Measurements from ENCODE around the gene ZNF527.
"Not testable (repeated sequence)": the region's sequence is repeated elsewhere in the genome, so short reads cannot be mapped to it uniquely, and the experiment has no call there.

The ZNF527 gene

GRCh38 chr19:37370386-37370879 is 466 bp upstream of the ZNF527 start:
- peaks cover 26% of the 10 kb centered on the region for H3K9me3 ChIP-seq (ENCODE audit: control insufficient read depth, low read length)
- peak overlapping the region; percentile 58 for H4K8ac ChIP-seq (ENCODE audit: low read length)
- peak overlapping the region; percentile 54 for H3K4me2 ChIP-seq (ENCODE audit: low read length, poor library complexity, severe bottlenecking)
- not testable (repeated sequence) for H3K4me1 ChIP-seq (ENCODE audit: control insufficient read depth, insufficient read depth, low read depth, low read length); H3K14ac ChIP-seq (ENCODE audit: low read length in 2 of 2); H3K23ac ChIP-seq (ENCODE audit: low read length in 2 of 2); DNase-seq; H2BK12ac ChIP-seq (ENCODE audit: low read length in 2 of 2); H2BK15ac ChIP-seq (ENCODE audit: low read depth, poor library complexity, severe bottlenecking); H2BK5ac ChIP-seq (ENCODE audit: low read depth, low read length, poor library complexity, severe bottlenecking); H3K27me3 ChIP-seq (ENCODE audit: control insufficient read depth in 1 of 2, insufficient read depth in 1 of 2, low read length in 2 of 2)
- 43% methylated on average over 18 of the region's 18 CpGs for WGBS
- H4K91ac ChIP-seq (ENCODE audit: low read length), result peak overlapping the region; percentile 2
- H3K4ac ChIP-seq (ENCODE audit: low read depth in 1 of 2, low read length in 2 of 2), result peak overlapping the region; percentile 42 to 57
- peaks cover 23% of the 10 kb centered on the region for H3K79me1 ChIP-seq (replicated peaks; ENCODE audit: low read length, poor library complexity, severe bottlenecking)
- peak overlapping the region; percentile 65 for H2AFZ ChIP-seq (ENCODE audit: low read depth, low read length)
- H3K4me3 ChIP-seq (ENCODE audit: insufficient read depth in 1 of 2, low read depth in 1 of 2, low read length in 2 of 2), result peak overlapping the region; percentile 73 to 83
- H3K18ac ChIP-seq (ENCODE audit: low read depth in 1 of 2, low read length in 2 of 2), result peak overlapping the region; percentile 34 to 69
- H3K27ac ChIP-seq (ENCODE audit: low read length, poor library complexity, severe bottlenecking), result peak overlapping the region; percentile 26
- H3K9ac ChIP-seq (ENCODE audit: low read length), result peak overlapping the region; percentile 86
- peaks cover 16% of the 10 kb centered on the region in 2 experiments for H3K36me3 ChIP-seq (ENCODE audit: control insufficient read depth in 1 of 2, insufficient read depth in 2 of 2, low read depth in 1 of 2, low read length in 2 of 2)
- peak overlapping the region; percentile 19 for H2BK120ac ChIP-seq (ENCODE audit: low read depth, low read length)
- H2AK5ac ChIP-seq (ENCODE audit: low read length, severe bottlenecking), result peak overlapping the region; percentile 49

DNA sequence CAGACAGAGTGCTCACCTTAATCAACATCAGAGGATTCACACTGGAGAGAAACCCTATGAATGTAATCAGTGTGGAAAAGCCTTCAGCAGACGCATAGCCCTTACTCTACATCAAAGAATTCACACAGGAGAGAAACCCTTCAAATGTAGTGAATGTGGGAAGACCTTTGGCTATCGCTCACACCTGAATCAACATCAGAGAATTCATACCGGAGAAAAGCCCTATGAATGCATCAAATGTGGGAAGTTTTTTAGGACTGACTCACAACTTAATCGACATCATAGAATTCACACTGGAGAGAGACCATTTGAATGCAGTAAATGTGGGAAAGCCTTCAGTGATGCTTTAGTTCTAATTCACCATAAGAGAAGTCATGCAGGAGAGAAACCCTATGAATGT is 18.3 kb downstream of the ZNF527 start:
- H3K4me2 ChIP-seq (ENCODE audit: low read length, poor library complexity, severe bottlenecking), result no peak overlapping the region
- no peaks in the 10 kb centered on the region for H3K79me1 ChIP-seq (replicated peaks; ENCODE audit: low read length, poor library complexity, severe bottlenecking)
- no peaks in the 10 kb centered on the region for H3K4me1 ChIP-seq (ENCODE audit: control insufficient read depth, insufficient read depth, low read depth, low read length)
- H3K27me3 ChIP-seq (ENCODE audit: control insufficient read depth in 1 of 2, insufficient read depth in 1 of 2, low read length in 2 of 2), result no peaks in the 10 kb centered on the region
- no peak overlapping the region for H2BK12ac ChIP-seq (ENCODE audit: low read length in 2 of 2)
- H2BK120ac ChIP-seq (ENCODE audit: low read depth, low read length), result no peak overlapping the region
- no peak overlapping the region for H4K8ac ChIP-seq (ENCODE audit: low read length)
- H2AFZ ChIP-seq (ENCODE audit: low read depth, low read length), result no peak overlapping the region
- H2BK15ac ChIP-seq (ENCODE audit: low read depth, poor library complexity, severe bottlenecking), result no peak overlapping the region
- peaks cover 13 to 53% of the 10 kb centered on the region in 2 experiments for H3K36me3 ChIP-seq (ENCODE audit: control insufficient read depth in 1 of 2, insufficient read depth in 2 of 2, low read depth in 1 of 2, low read length in 2 of 2)
- no peak overlapping the region for H2AK5ac ChIP-seq (ENCODE audit: low read length, severe bottlenecking)
- H3K23ac ChIP-seq (ENCODE audit: low read length in 2 of 2), result no peak overlapping the region
- H3K4me3 ChIP-seq (ENCODE audit: insufficient read depth in 1 of 2, low read depth in 1 of 2, low read length in 2 of 2), result peak overlapping the region in 1 of 2 experiments; percentile 57
- H4K91ac ChIP-seq (ENCODE audit: low read length), result no peak overlapping the region
- DNase-seq, result no peak
- no CpG with 5 or more reads among the region's 4 CpGs for WGBS
- H3K9me3 ChIP-seq (ENCODE audit: control insufficient read depth, low read length), result peaks cover 97% of the 10 kb centered on the region
- H2BK5ac ChIP-seq (ENCODE audit: low read depth, low read length, poor library complexity, severe bottlenecking), result no peak overlapping the region
- H3K4ac ChIP-seq (ENCODE audit: low read depth in 1 of 2, low read length in 2 of 2), result no peak overlapping the region
- no peak overlapping the region for H3K14ac ChIP-seq (ENCODE audit: low read length in 2 of 2)
- H3K27ac ChIP-seq (ENCODE audit: low read length, poor library complexity, severe bottlenecking), result no peak overlapping the region
- no peak overlapping the region for H3K18ac ChIP-seq (ENCODE audit: low read depth in 1 of 2, low read length in 2 of 2)
- H3K9ac ChIP-seq (ENCODE audit: low read length), result no peak overlapping the region

- H2BK5ac ChIP-seq (ENCODE audit: low read depth, low read length, poor library complexity, severe bottlenecking); H3K18ac ChIP-seq (ENCODE audit: low read depth in 1 of 2, low read length in 2 of 2); H3K4me1 ChIP-seq (ENCODE audit: control insufficient read depth, insufficient read depth, low read depth, low read length); H3K4me3 ChIP-seq (ENCODE audit: insufficient read depth in 1 of 2, low read depth in 1 of 2, low read length in 2 of 2); H2BK12ac ChIP-seq (ENCODE audit: low read length in 2 of 2); H2AFZ ChIP-seq (ENCODE audit: low read depth, low read length); H3K4ac ChIP-seq (ENCODE audit: low read depth in 1 of 2, low read length in 2 of 2); H4K8ac ChIP-seq (ENCODE audit: low read length); H4K91ac ChIP-seq (ENCODE audit: low read length); H3K79me1 ChIP-seq (replicated peaks; ENCODE audit: low read length, poor library complexity, severe bottlenecking); H2BK15ac ChIP-seq (ENCODE audit: low read depth, poor library complexity, severe bottlenecking); H3K23ac ChIP-seq (ENCODE audit: low read length in 2 of 2); DNase-seq; H3K27me3 ChIP-seq (ENCODE audit: control insufficient read depth in 1 of 2, insufficient read depth in 1 of 2, low read length in 2 of 2); H2AK5ac ChIP-seq (ENCODE audit: low read length, severe bottlenecking); H3K9ac ChIP-seq (ENCODE audit: low read length); H3K4me2 ChIP-seq (ENCODE audit: low read length, poor library complexity, severe bottlenecking); H3K14ac ChIP-seq (ENCODE audit: low read length in 2 of 2); H3K27ac ChIP-seq (ENCODE audit: low read length, poor library complexity, severe bottlenecking); H2BK120ac ChIP-seq (ENCODE audit: low read depth, low read length): not testable (repeated sequence)
- H3K36me3 ChIP-seq (ENCODE audit: control insufficient read depth in 1 of 2, insufficient read depth in 2 of 2, low read depth in 1 of 2, low read length in 2 of 2), result peaks cover 3 to 32% of the 10 kb centered on the region in 2 experiments
- no CpG with 5 or more reads among the region's 6 CpGs for WGBS
- peaks cover 92% of the 10 kb centered on the region for H3K9me3 ChIP-seq (ENCODE audit: control insufficient read depth, low read length)
These were observed 20.5 kb downstream of the ZNF527 start for GRCh38 chr19:37391399-37391798.

DNA sequence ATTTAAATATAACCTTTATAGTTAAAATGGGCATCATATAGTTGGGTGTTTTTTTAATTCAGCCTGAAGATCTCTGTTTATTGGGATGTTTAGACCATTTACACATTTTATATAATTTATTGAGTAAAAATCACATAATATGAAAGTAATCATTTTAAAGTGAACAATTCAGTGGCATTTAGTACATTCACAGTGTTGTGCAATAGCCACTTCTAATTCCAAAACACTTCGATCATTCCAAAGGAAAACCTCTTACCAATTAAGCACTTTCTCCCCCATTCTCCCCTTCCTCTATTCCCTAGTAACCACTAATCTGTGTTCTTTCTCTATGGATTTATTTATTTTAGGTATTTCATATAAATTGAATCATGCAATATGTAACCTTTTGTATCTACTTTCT is 30.2 kb downstream of the ZNF527 start:
- no peak overlapping the region for H3K23ac ChIP-seq (ENCODE audit: low read length in 2 of 2)
- no peak overlapping the region for H2BK15ac ChIP-seq (ENCODE audit: low read depth, poor library complexity, severe bottlenecking)
- no peak overlapping the region for H2BK5ac ChIP-seq (ENCODE audit: low read depth, low read length, poor library complexity, severe bottlenecking)
- H3K27me3 ChIP-seq (ENCODE audit: control insufficient read depth in 1 of 2, insufficient read depth in 1 of 2, low read length in 2 of 2), result no peaks in the 10 kb centered on the region
- no peaks in the 10 kb centered on the region for H3K4me1 ChIP-seq (ENCODE audit: control insufficient read depth, insufficient read depth, low read depth, low read length)
- H3K27ac ChIP-seq (ENCODE audit: low read length, poor library complexity, severe bottlenecking), result no peak overlapping the region
- H2AK5ac ChIP-seq (ENCODE audit: low read length, severe bottlenecking), result no peak overlapping the region
- H3K36me3 ChIP-seq (ENCODE audit: control insufficient read depth in 1 of 2, insufficient read depth in 2 of 2, low read depth in 1 of 2, low read length in 2 of 2), result no peaks in the 10 kb centered on the region
- no peak for DNase-seq
- no peak overlapping the region for H4K8ac ChIP-seq (ENCODE audit: low read length)
- H3K4ac ChIP-seq (ENCODE audit: low read depth in 1 of 2, low read length in 2 of 2), result no peak overlapping the region
- H2AFZ ChIP-seq (ENCODE audit: low read depth, low read length), result no peak overlapping the region
- no peak overlapping the region for H2BK12ac ChIP-seq (ENCODE audit: low read length in 2 of 2)
- peaks cover 88% of the 10 kb centered on the region for H3K9me3 ChIP-seq (ENCODE audit: control insufficient read depth, low read length)
- WGBS, result 86% methylated on average over 1 of the region's 1 CpG
- H3K4me3 ChIP-seq (ENCODE audit: insufficient read depth in 1 of 2, low read depth in 1 of 2, low read length in 2 of 2), result no peak overlapping the region
- no peak overlapping the region for H3K14ac ChIP-seq (ENCODE audit: low read length in 2 of 2)
- no peak overlapping the region for H3K18ac ChIP-seq (ENCODE audit: low read depth in 1 of 2, low read length in 2 of 2)
- H3K79me1 ChIP-seq (replicated peaks; ENCODE audit: low read length, poor library complexity, severe bottlenecking), result no peaks in the 10 kb centered on the region
- H3K9ac ChIP-seq (ENCODE audit: low read length), result no peak overlapping the region
- H2BK120ac ChIP-seq (ENCODE audit: low read depth, low read length), result no peak overlapping the region
- no peak overlapping the region for H4K91ac ChIP-seq (ENCODE audit: low read length)
- no peak overlapping the region for H3K4me2 ChIP-seq (ENCODE audit: low read length, poor library complexity, severe bottlenecking)

All from mesenchymal stem cell (in vitro differentiated cells and primary cell).